Right lobe of liver (tissue), 4 donors: ENCODE measurements around the gene NAGLU.

ENCODE experiments used
- POLR2A ChIP-seq: fragments of 450-650 bp; IDR thresholded peaks from one replicate; pipeline ENCODE4 v1.6.1; 2017; ENCODE audit warnings: antibody characterized with exemption, mild to moderate bottlenecking
- TF ChIP-seq, protein P1 (sequence below), 4 donors: fragments of 200-600 bp in 3 of 4; fragments of 450-650 bp in 1 of 4; IDR thresholded peaks; one replicate each; pipeline versions ENCODE4 v1.5.1 to v1.8.0; 2016 to 2022; ENCODE audit warnings: antibody characterized with exemption in 4 of 4, mild to moderate bottlenecking in 2 of 4
- donor health status: DM: no; HTN: no; CAD: no.
- donor health status: DM: no; HTN: no; CAD: no.
- donor health status: DM: no; HTN: yes; CAD: no.

DNA sequence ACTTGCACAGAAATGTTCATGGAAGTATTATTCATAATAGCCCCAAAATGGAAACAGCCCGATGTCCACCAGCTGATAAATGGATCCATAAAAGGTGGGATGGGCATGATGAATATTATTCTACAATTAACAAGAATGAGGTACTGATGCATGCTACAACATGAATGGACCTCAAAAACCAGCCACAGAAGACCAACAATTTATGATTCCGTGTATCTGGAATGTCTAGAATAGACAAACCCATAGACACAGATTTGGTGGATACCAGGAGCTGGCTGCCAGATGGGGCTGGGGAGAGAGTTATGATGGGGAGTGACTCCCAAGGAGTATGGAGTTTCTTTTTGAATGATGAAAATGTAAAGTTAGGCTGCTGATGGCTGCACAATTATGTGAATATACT is 10.8 kb upstream of the NAGLU start:
- TF ChIP-seq POLR2A = no peak
- TF ChIP-seq, protein P1, sequence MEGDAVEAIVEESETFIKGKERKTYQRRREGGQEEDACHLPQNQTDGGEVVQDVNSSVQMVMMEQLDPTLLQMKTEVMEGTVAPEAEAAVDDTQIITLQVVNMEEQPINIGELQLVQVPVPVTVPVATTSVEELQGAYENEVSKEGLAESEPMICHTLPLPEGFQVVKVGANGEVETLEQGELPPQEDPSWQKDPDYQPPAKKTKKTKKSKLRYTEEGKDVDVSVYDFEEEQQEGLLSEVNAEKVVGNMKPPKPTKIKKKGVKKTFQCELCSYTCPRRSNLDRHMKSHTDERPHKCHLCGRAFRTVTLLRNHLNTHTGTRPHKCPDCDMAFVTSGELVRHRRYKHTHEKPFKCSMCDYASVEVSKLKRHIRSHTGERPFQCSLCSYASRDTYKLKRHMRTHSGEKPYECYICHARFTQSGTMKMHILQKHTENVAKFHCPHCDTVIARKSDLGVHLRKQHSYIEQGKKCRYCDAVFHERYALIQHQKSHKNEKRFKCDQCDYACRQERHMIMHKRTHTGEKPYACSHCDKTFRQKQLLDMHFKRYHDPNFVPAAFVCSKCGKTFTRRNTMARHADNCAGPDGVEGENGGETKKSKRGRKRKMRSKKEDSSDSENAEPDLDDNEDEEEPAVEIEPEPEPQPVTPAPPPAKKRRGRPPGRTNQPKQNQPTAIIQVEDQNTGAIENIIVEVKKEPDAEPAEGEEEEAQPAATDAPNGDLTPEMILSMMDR (IDR thresholded peaks at IDR 0.05) = no peak
